HG03060 (cell line): ENCODE data around the gene MYO3A.

Experiments
- ATAC-seq: cut with Tn5 transposase; IDR thresholded peaks from one replicate; pipeline ENCODE4 v1.9.1; 2021; ENCODE audit warnings: low read depth, moderate number of reproducible peaks; ENCODE audit not compliant: unreplicated experiment

Gene MYO3A

GRCh38 chr10:26211781-26212444 lies 277.9 kb downstream of the MYO3A start:
- no peak for ATAC-seq

- ATAC-seq = no peak
Measured at GRCh38 chr10:26212511-26212910, 278.5 kb downstream of the MYO3A start.

GRCh38 chr10:26213157-26213800 lies 279.2 kb downstream of the MYO3A start:
- no peak for ATAC-seq

- ATAC-seq = no peak
Measured at GRCh38 chr10:26214004-26214403, 280.0 kb downstream of the MYO3A start.

GRCh38 chr10:26214551-26215395 lies 280.7 kb downstream of the MYO3A start:
- ATAC-seq = no peak

- ATAC-seq = no peak
Measured at GRCh38 chr10:26215396-26215934, 281.4 kb downstream of the MYO3A start.

GRCh38 chr10:26215935-26216584 lies 282.0 kb downstream of the MYO3A start:
- ATAC-seq = no peak

- no peak for ATAC-seq
Measured at GRCh38 chr10:26216585-26217395, 282.8 kb downstream of the MYO3A start, which contains the start of gene GAD2. TSS of gene GAD2 (plus strand) at chr10:26216774. CDS start at chr10:26216810, 36 bp downstream.

- no peak for ATAC-seq
Measured at GRCh38 chr10:26217396-26218086, 283.5 kb downstream of the MYO3A start.

GRCh38 chr10:26219676-26220075 lies 285.6 kb downstream of the MYO3A start:
- ATAC-seq = no peak

- no peak for ATAC-seq
Measured at GRCh38 chr10:26220901-26221300, 286.9 kb downstream of the MYO3A start.

GRCh38 chr10:26221541-26221940 lies 287.5 kb downstream of the MYO3A start:
- no peak for ATAC-seq

GRCh38 chr10:26222563-26222962 lies 288.5 kb downstream of the MYO3A start:
- no peak for ATAC-seq

- no peak for ATAC-seq
Measured at GRCh38 chr10:26225322-26225721, 291.3 kb downstream of the MYO3A start.

GRCh38 chr10:26227786-26228185 lies 293.8 kb downstream of the MYO3A start:
- no peak for ATAC-seq

- no peak for ATAC-seq
Measured at GRCh38 chr10:26232174-26232573, 298.1 kb downstream of the MYO3A start.

- ATAC-seq = no peak
Measured at GRCh38 chr10:26235761-26236160, 301.7 kb downstream of the MYO3A start.

GRCh38 chr10:26238378-26238777 lies 304.3 kb downstream of the MYO3A start:
- ATAC-seq = no peak

- ATAC-seq = no peak
Measured at GRCh38 chr10:26242706-26243350, 308.8 kb downstream of the MYO3A start.
